GM12801 (cell line): ENCODE results near the gene NPC2.

Source experiments
- TF ChIP-seq, protein P1 (sequence below): IDR thresholded peaks from one replicate; pipeline ENCODE4 v1.5.1; 2011; ENCODE audit warnings: control low read depth; ENCODE audit not compliant: insufficient read length; ENCODE audit errors: extremely low read depth

NPC2 gene

GRCh38 chr14:74492776-74493342 is at the start of gene NPC2:
Gene NPC2, minus strand, starts transcription at chr14:74493305. Its CDS starts 31 bp downstream, at chr14:74493274.
- TF ChIP-seq, protein P1, sequence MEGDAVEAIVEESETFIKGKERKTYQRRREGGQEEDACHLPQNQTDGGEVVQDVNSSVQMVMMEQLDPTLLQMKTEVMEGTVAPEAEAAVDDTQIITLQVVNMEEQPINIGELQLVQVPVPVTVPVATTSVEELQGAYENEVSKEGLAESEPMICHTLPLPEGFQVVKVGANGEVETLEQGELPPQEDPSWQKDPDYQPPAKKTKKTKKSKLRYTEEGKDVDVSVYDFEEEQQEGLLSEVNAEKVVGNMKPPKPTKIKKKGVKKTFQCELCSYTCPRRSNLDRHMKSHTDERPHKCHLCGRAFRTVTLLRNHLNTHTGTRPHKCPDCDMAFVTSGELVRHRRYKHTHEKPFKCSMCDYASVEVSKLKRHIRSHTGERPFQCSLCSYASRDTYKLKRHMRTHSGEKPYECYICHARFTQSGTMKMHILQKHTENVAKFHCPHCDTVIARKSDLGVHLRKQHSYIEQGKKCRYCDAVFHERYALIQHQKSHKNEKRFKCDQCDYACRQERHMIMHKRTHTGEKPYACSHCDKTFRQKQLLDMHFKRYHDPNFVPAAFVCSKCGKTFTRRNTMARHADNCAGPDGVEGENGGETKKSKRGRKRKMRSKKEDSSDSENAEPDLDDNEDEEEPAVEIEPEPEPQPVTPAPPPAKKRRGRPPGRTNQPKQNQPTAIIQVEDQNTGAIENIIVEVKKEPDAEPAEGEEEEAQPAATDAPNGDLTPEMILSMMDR = no peak

GRCh38 chr14:74542056-74542685 is 49.1 kb upstream of the NPC2 start:
- TF ChIP-seq, protein P1 = no peak

DNA sequence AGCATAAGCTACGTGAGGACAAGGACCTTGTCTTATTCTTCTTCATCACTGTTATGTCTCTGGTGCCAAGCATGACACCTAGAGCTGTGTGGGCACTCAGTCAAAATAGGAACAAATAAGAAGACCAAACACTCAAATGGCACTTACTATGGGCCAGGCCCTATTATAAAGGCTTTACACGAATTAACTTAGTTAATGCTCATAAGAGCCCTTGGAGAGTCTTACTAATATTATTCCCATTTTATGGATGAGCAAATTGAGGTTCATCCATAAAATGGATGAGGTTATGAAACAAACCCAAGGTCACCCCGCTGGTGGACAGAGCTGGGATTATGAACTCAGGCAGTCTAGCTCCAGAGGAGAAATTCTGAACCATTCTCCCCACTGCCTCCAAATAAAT is 48.1 kb upstream of the NPC2 start:
- TF ChIP-seq, protein P1 = no peak

DNA sequence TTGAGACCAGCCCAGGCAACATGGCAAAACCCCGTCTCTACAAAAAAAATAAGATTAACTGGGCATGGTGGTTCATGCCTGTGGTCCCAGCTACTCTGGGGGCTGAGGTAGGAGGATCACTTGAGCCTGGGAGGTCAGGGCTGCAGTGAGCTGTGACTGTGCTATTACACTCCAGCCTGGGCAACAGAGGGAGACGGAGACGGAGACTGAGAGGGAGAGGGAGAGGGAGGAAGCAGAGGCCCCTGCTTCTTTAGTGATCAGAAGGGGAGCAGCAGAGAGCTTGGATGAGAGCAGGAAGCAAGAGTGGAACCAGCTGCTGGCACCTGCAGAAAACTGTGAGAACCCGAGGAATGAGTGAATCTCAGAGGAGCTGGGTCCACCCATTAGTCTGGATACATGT is 46.4 kb upstream of the NPC2 start:
- TF ChIP-seq, protein P1 = no peak

DNA sequence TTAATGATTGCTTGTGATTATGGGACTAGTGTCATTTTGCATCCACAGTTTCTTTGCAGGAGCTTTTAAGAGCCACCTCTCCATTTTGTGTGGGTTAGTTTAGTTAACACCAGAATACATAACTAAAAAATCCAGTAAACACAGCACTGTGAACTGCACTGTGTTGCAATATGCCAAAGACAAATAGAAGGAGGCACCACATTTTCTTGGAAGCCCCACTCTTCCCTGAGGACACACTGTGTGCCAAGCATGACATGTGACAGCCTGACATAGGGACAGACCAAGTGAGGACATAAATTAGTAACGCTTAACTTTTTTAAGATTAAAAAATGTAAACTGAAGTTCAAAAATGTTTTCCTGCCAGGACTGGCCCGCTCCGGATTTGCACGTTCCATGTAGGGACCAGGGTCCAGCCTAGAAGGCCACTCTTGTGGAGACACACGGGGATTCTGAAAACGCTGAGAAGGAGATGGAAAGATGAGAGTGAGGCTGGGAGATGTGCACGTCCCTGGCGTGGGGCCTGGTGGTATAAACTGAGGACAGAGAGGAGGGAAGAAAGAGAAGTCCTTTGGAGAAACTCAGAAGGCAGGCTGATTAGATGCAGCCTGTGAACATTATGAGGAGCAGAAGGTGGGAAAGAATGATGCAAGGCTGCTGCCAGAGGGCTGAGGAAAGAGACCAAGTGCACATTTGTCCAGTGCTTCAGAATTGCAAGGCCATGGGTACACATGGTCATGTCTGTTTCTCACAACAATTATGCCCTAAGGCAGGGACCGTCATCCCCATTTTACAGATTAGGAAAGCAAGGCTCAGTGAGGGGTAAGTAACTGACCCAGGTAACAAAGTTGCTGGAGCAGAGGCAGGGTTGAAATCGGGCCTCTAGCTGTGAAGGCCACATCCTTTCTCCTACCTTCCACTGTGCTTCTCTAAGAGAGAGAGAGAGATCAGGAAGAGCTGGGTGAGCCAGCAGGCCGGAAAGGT is 45.6 kb upstream of the NPC2 start:
- TF ChIP-seq, protein P1 = no peak

- TF ChIP-seq, protein P1 = no peak
Observed at GRCh38 chr14:74535756-74536325, 42.7 kb upstream of the NPC2 start.

DNA sequence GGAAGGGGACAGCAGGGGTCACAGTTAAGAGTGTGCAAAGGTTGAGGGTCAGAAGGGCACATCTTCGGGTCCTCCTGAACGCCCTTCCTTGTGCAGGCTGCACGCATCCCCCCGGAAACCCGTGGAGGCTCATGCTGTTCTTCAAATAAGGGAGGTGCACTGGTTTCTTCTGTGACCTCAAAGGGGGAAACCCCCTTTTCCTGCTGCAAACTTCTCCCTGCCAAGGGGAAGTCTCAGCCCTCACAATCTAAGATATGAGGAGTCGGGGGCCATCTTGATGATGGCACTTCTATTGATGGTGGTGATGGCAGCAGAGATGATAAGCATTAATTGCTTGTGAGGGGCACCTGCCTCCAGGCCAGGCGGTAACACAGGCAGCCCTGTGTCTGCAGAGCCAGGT is 40.5 kb upstream of the NPC2 start:
- TF ChIP-seq, protein P1 = no peak
